Bronchial epithelial cell (primary cell): Measurements from ENCODE around the gene ELOVL5. TPM values are rescaled to one million over a fixed set of nuclear protein-coding genes. Genes with fewer than 3 reads are reported as not detected.

ENCODE experiments used
- DNase-seq: peaks from one replicate; pipeline ENCODE4 v3.0.0-alpha.2; 2010; ENCODE audit warnings: low read depth
- FAIRE-seq: peaks from 2 replicates; lab custom pipeline; 2011; peaks lifted over from hg19 to GRCh38; lab: Jason Lieb, UNC
- H3K27me3 ChIP-seq: 2 replicates; pipeline ENCODE4 v1.5.1; 2011; ENCODE audit warnings: low read length; ENCODE audit not compliant: control insufficient read depth, insufficient read depth
- H3K36me3 ChIP-seq: 2 replicates; pipeline ENCODE4 v1.5.1; 2011; ENCODE audit warnings: low read length; ENCODE audit not compliant: control insufficient read depth, insufficient read depth
- H3K4me3 ChIP-seq: 2 replicates; pipeline ENCODE4 v1.5.1; 2011; ENCODE audit warnings: mild to moderate bottlenecking, low read depth, low read length, control low read depth
- total RNA-seq: library from RNA; depleted of rRNA; stranded (reverse); fragments of >200 nt; gene quantifications from 2 replicates; pipeline ENCODE4 v1.2.1, GENCODE V29; 2014
- TF ChIP-seq, protein P1 (sequence below): IDR thresholded peaks from 2 replicates; pipeline ENCODE4 v1.5.1; 2011; ENCODE audit warnings: mild to moderate bottlenecking, moderate library complexity, low read length, control low read depth, inconsistent platforms; ENCODE audit not compliant: insufficient read depth, severe bottlenecking

Gene ELOVL5
- total RNA-seq, 1 donor from 2014 or later, result 42.1 TPM

DNA sequence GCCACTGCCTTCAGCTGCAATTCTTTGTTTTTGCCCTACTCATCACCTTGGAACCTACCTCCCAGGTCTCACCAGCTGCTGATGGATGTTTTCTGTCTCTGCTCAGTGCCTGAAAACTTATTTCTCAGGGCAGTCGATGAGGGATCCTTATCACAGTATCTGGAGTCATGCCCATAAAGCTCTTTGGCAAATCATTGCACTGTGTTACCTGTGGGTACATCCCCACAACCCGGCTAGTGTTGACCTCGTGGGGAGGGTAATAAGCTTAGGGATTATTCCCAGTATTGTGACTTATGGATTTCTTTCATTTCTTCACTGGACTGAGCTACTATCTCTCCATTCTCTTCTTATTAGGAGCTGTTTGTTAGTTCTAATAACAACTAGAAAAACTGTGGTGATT lies 91.7 kb downstream of the ELOVL5 start:
- no peak overlapping the region for H3K4me3 ChIP-seq
- TF ChIP-seq, protein P1, sequence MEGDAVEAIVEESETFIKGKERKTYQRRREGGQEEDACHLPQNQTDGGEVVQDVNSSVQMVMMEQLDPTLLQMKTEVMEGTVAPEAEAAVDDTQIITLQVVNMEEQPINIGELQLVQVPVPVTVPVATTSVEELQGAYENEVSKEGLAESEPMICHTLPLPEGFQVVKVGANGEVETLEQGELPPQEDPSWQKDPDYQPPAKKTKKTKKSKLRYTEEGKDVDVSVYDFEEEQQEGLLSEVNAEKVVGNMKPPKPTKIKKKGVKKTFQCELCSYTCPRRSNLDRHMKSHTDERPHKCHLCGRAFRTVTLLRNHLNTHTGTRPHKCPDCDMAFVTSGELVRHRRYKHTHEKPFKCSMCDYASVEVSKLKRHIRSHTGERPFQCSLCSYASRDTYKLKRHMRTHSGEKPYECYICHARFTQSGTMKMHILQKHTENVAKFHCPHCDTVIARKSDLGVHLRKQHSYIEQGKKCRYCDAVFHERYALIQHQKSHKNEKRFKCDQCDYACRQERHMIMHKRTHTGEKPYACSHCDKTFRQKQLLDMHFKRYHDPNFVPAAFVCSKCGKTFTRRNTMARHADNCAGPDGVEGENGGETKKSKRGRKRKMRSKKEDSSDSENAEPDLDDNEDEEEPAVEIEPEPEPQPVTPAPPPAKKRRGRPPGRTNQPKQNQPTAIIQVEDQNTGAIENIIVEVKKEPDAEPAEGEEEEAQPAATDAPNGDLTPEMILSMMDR, result no peak
- DNase-seq (no peak), FAIRE-seq (no peak)
- peaks cover 6% of the 10 kb centered on the region for H3K36me3 ChIP-seq
- H3K27me3 ChIP-seq, result no peaks in the 10 kb centered on the region

DNA sequence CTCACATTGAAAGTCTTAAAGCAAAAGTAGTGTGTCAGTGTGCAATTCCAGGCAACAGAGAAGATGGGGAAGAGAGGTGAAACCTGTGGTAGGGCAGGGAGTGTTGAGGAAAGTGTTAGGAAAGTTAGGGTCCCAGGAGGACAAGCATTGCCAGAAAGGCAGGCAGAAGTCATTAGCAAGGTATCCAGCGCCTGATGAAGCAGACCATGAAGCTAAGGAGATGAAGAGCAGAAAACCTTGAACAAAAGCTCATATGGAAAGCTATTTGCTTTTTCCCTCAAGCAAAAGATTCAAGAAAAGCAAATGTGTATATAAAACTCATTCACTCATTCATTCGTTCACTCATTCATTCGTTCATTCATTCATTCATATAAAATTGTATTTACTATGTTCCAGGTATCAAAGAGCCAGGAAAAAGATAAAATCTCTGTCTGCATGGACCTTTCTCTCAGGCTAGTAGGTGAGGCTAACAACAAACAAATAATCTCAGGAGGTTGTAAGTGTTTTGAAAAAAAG lies 96.5 kb downstream of the ELOVL5 start:
- DNase-seq, result no peak
- TF ChIP-seq, protein P1, result no peak
- no peak for FAIRE-seq

DNA sequence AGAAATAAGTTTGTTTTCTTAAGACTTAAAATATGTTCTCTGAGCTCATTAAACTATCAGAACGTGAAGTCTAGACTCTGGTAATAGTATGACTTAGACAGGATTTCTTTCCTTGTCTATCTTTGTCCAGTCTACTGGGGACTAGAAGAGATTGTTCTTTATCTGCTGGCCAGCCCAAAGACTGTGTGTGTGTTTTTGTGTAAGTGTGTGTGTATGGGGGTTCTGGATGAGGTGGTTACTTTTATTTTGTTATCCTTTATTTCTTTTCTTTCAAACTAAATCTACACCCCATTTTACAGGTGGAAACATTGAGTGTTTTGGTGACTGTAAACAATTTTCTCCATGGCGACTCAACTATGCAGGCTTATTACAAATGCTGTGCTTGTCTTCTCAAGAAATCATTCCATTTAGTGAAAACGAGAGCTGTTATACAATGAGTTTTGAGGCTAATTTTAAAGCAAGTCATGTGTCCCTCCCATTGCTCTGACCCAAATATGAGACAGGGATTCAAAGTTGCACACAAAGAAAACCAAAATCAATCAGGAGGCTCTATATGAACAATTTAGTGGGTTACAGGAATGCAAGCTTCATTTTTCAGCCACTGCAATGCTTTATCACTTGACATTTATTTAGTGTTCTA lies 97.6 kb downstream of the ELOVL5 start:
- FAIRE-seq (no peak), DNase-seq (no peak)
- Histone ChIP-seq H3K4me3 (no peak overlapping the region), H3K36me3 (no peaks in the 10 kb centered on the region), H3K27me3 (no peaks in the 10 kb centered on the region)
- TF ChIP-seq, protein P1, result no peak

More for the DNA sequence above, 96.5 kb downstream of the ELOVL5 start:
- H3K36me3 ChIP-seq, result no peaks in the 10 kb centered on the region
- H3K4me3 ChIP-seq, result no peak overlapping the region
- no peaks in the 10 kb centered on the region for H3K27me3 ChIP-seq

DNA sequence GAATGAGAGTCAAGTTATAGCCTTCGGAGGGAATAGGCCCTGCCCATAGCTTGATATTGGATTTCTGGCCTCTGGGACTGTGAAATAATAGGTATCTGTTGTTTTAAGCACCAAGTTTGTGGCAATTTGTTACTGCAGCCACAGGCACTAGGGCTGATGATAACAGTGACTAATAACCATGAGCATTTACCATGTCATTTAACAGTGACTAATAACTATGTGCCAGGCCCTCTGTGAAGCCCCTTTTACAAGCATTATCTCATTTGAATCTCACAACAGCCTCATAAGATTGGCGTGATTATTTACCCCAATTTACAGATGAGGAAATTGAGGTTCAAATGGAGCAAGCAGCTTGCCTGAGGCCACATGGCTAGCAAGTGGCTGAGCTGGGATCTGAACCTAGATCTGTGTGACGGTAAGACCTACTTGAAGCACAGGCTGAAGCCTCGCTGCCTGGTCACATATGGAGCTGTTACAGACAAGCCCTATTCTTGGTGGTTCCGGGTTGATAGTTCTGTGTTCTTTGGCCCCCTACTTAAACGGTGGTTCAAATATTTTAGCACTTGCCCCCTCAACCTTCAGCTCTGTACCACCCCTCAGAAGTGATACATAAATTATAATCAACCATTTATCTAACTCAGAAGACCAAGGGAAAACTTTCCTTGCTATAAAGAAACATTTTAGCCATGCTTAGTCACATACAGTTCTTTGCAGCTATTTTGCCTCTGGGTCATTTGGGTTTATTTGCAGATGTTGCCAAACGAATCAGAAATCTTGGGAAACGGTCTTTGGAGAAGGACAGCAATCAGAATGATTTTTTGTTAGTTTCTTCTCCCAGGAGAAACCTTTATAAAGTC lies 98.3 kb downstream of the ELOVL5 start:
- FAIRE-seq (no peak), DNase-seq (peak; percentile 72)
- H3K4me3 ChIP-seq, result no peak overlapping the region
- H3K36me3 ChIP-seq, result no peaks in the 10 kb centered on the region
- TF ChIP-seq, protein P1, result no peak
- no peaks in the 10 kb centered on the region for H3K27me3 ChIP-seq

DNA sequence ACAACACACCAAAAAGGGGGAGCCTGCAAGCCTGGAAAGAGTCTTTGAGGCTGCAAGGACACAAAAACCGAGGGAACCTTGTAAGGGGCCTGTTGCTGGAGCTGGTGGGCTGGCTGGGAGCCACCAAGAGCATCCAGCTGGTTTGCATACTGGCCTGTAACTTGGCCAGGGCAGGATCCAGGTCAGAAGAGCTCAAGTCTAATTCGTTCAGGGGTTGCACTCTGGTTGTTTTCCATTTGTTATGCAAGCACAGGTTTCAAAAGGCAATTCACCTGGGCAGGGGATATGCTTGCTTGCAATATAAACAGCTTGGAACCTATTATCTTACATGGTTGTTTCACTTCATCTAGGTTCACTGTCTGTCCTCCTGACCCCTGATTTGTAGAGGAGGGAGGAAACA lies 101.8 kb downstream of the ELOVL5 start:
- TF ChIP-seq, protein P1, result no peak
- FAIRE-seq (no peak), DNase-seq (no peak)
- H3K36me3 ChIP-seq, result no peaks in the 10 kb centered on the region
- no peak overlapping the region for H3K4me3 ChIP-seq
- no peaks in the 10 kb centered on the region for H3K27me3 ChIP-seq
